Glomerular endothelial cell (primary cell): ENCODE data around the gene CCDC152. TPM values are rescaled to one million over a fixed set of nuclear protein-coding genes. Genes with fewer than 3 reads are reported as not detected.

Experiments used
- DNase-seq: peaks from one replicate; pipeline ENCODE4 v3.0.0-alpha.2; 2011; ENCODE audit warnings: low read depth, low spot score; ENCODE audit errors: extremely low read depth
- total RNA-seq: library from RNA; depleted of rRNA; stranded (reverse); fragments of >200 nt; gene quantifications from 2 replicates; pipeline ENCODE4 v1.2.3, GENCODE V29; 2015

CCDC152 gene
- total RNA-seq, 1 donor from 2014 or later: 0.23 TPM

DNA sequence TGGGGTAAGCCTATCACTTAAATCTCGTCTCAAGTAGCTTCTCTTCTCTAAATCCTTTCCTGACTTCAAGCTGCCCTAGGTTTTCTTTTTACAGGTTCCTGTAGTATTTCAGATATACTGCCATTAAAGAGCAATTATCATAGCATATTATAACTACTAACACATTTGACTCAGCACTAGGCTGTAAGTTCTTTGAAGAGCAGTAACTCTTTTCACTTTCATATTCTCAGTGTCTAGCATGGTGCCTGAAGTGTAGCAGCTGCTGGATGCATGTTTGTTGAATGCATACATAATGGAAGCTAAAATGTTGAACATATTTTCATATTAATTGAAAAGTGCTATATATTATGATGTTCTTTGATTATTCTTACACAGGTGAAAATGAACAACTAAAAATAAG, 22.5 kb downstream of the CCDC152 start:
- no peak for DNase-seq

DNA sequence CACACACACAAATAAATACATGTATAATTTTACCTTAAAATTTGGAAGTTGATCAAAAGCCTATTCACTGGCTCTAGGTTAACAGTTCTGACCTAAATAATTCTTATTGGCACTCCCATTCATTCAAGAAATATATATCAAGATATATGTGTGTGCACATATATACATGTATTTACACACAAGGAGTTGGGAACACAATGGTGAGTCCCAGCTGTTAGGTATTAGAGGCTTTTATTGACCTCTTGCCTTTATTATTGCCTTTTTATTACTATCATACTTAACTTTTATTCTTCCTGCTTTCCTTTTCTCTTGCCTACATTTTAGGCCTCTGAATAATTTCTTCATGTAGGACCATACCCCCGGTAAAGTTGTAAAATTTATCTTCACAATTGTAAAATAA, 25.0 kb downstream of the CCDC152 start:
- DNase-seq: no peak

DNA sequence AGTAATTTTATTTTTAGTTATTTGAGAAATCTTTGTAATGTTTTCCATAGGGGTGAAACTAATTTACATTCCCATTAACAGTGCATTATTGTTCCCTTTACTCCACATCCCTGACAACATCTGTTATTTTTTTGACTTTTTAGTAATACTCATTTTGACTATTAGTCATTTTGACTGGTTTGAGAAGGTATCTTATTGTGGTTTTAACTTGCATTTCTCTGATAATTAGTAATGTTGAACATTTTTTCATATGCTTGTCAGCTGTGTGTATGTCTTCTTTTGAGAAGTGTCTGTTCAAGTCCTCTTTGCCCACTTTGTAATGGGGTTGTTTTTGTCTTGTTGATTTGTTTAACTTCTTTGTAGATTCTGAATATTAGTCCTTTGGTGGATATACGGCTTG, 27.5 kb downstream of the CCDC152 start:
- no peak for DNase-seq

DNA sequence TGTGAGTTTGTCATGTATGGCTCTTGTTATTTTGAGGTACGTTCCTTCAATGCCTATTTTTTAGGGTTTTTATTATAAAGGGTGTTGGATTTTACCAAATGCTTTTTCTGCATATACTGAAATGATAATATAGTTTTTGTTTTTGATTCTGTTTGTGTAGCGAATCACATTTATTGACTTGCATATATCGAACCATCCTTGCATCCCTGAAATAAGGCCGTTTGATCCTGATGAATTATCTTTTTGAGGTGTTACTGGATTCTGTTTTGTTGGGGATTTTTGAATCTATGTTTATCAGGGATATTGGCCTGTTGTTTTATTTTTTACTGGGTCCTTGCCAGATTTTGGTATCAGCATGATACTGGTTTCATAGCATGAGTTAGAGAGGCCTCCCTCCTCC, 29.1 kb downstream of the CCDC152 start:
- no peak for DNase-seq

DNA sequence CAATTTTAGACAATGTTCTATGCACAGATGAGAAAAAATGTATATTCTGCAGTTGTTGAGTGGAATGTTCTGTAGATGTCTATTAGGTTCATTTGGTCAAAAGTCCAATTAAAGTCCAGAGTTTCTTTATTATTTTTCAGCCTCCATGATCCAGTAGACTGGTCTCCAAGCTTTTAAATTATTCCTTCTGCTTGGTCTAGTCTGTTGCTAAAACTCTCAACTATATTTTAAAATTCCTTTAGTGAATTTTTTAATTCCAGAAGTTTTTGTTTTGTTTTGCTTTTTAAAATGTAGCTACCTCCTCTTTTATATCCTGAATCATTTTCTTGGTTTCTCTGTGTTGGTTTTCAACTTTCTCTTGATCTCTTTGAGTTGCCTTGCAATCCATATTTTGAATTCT, 30.5 kb downstream of the CCDC152 start:
- no peak for DNase-seq

DNA sequence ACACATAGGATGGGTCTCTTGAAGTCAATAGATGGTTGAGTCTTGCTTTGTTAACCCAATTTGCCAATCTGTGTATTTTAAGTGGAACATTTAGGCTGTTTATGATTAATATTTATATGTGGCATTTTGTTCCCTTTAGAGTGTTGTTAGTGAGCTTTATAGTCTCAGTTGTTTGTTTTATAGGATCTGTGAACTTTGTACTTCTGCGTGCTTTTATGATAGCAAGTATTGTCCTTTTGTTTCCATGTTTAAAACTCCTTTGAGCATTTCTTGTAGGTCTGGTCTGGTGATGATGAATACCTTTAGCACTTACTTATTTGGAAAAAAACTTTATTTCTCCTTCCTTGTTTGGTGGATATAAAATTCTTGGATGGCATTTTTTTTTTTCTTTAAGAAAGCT, 31.2 kb downstream of the CCDC152 start:
- DNase-seq: no peak

DNA sequence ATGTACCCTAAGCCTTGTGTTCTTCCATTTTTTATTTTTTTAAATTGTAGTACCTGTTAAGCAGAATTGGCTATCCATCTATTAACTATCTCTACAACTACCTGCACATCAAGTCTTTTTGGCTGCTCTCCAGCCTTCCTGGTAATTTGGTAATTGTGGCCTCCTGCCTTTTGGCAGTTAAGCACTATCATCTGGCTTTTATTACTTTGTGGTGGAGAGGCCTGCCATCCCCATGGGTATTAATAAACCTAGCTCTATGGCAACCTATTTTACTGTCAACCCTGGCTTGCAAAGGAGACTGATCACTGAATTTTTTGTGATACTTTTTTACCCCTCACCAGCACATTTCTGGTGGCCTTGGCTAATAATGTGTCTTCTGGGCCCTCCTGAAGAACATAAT, 34.5 kb downstream of the CCDC152 start:
- DNase-seq: no peak

DNA sequence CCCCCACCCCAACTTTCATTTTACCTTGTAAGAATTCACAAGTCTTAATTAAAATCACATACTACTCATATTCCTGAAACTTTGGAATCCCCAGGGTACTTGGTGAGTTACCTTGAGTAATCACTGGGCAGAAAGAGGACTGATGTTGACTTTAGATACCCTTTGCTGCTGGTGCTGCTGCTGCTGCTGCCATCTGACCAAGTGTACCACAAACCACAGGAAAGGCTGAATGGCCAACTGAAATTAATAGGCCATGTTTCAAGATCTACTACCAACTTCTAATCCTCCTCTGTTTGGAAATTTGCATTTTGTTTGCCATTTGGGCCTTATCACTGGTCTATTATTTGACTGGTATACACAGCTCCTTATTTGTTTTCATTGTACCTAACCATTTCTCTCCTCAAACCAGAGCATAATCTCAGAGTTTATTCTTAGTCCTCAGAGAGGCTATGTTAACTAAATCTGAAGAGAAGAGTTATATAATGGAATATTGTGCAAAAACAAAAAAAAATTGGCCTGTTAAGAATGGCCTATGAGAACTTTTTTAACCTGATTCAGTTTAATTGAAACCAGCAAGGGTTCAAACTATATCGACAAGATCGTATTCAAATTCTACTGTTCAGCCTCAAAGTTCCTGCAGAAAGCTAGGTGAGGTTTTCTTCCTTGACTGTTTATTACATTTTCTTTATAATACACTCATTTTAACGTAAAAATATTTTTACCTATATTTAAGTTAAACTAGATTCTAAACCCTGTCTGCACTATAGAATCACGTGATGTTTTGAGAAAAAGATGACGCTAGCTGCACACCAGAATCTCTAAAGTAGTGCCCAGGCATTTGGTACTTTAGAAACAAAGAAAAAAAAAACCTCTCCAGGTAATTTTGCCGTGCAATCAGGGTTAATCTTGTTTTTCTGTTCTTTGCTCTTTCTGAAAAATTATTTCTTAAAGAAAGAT, 41.9 kb downstream of the CCDC152 start:
- DNase-seq: no peak

DNA sequence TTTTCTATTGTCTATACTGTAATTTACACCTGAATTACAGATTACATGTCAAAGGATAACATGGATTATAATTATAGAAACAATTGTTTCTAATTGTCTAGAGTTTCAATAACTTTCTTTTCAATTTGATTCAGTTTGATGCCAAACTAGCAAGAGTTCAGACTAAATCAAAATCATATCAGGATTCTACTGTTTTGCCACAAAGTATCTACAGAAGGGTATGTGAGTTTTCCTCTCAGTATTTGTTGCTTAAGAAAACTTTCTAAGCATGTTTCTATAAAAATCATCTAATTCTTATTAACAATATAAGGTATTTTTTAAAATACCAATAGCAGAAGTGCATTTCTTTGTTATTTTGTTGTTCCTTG, 42.6 kb downstream of the CCDC152 start:
- no peak for DNase-seq

DNA sequence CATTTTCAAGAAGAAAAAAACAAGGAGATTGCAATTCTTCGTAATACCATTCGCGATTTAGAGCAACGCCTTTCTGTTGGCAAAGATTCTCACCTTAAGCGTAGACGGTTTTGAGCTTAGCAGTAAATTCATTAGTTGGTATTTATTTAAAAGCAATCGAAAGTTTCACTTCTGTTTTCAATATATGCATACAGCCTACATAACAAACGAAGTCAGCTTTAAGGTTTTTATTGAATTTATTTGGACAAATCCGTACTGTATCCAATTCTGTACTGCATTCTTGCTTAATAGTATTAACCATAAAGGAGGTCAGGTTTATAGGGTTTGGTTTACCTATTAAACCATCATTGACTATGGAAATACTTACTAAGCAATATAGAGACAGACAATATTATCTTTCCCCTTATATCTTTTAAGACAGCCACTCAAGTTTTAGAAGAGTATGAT, 43.1 kb downstream of the CCDC152 start:
- DNase-seq: no peak

DNA sequence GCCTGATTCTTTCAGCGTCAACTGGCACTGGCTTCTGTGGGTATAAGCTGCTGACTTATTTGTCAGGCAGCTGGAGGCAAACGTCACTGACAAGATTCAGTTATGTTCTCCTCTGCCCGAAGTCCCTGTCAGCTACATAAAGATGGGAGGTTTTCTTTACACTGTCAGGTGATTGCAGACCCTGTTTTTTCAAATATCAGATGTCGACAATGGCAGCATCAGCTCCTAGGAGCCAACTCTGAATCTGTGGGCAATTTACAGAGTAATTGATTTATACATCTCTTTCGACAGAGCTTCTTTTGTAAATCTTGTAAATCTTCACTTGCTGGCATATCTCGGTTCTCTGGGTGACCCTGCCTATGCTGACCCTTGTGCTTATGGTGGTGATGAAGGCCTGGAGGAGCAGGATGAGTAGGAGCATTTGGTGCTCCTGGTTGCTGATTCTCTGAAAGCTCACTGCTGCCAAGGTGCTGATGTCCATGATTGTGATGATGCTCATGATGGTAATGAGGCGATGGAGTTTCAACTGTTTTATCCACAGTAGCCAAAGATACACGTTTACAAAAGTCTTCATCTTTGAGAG, 44.2 kb downstream of the CCDC152 start:
- DNase-seq: no peak

DNA sequence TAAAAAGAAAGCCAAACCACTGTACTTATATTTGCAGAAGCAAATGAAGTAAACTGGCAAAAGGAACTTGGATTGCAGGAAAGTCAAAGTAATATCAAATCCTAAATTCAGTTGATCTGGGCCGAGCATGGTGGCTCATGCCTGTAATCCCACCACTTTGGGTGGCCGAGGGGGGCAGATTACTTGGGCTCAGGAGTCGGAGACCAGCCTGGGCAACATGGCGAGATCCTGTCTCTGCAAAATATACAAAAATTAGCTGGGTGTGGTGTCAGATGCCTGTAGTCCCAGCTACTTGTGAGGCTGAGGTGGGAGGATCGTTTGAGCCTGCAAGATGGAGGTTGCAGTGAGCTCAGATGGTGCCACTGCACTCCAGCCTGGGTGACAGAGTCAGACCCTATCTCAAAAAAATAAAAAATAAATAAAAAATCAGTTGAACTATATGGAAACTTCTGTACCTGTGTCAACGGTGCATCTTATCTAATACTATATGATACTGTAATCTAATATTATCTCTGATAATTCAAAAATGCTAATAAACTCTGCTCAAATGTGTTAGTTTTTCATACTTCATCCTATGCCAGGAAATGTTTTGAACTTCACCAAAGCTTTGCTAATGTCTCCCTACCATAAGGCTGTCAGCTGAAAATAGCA, 45.0 kb downstream of the CCDC152 start:
- DNase-seq: no peak

DNA sequence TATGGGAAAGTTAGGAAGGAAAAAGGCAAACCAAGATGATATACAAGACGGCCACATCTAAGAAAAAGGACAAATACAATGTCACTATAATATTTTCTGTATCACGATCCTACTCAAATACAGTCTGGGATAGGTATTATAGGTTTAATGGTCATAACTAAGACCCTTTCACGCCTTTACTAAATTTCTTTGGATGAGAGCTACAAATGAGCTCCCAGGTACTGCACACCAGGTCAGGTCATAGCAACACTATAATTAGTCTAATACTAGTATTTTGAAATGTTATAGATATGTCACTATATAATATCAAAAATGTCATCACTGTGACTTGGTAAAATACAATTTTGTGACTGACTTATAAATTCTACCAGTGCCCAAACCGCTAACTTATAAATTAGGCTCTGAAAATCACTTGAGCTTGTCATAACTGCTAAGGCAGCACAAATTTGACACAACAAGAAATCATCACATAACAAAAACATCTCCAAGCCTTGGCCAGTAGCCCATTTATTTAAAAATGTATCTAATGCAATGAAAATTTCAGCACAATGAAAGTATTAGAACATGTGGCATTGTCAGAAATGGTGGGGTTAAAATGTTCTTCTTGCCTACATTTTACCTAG, 48.2 kb downstream of the CCDC152 start:
- no peak for DNase-seq

DNA sequence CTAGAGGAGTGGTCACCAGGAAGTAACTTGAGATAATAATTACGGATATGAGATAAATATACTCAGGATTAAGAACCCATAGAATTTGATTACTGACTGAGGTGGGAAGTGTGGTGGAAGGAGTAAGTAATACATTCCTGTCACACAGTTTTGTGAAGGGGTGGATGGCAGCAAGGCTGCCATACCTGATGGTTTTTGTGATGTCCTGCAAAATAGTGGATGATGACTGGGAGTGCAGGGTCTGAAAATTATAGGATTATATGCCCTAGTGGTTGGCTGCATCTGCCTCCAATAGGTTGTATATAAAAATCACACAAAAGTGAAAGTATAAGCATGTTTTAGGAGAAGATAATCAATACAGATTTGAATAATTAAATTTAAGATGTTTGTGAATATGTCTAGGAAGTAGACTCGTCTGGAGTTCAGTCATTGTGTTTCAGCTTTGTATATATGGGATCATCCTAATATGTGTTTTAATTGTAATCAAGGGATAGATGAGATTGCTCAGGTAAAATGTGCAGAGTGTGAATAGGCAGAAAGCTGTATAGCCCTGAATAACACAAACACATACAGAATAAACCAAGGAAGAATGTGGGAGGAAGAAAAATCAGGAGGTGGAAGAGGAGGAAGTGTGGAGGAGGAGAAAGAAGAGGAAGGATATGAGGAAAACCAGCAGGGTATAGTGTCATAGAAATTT, 49.5 kb downstream of the CCDC152 start:
- DNase-seq: no peak

DNA sequence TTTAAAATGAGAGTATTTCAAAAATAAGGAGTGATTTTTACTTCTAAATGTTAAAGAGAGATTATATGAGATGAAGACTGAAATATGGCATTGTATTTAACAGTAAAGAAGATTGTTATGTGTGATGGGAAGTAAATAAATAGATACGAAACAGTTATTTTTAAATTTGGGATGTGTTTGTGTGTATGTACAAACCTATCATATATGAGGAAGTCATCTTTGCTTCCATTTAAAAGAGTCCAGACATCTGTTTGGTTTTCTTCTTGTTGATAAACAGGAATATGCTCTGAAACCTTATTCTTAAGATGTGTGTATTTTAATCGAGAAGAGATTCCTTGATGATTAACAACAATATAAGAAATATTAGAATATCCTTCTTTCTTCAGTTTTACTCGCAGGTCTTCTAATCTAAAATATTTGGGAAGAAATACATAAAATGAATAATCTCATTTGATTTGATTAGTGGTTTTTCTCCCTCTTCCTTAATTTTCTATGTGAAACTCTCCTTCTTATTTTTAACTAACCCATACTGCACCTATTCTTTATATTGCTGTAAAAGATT, 50.2 kb downstream of the CCDC152 start:
- DNase-seq: no peak

DNA sequence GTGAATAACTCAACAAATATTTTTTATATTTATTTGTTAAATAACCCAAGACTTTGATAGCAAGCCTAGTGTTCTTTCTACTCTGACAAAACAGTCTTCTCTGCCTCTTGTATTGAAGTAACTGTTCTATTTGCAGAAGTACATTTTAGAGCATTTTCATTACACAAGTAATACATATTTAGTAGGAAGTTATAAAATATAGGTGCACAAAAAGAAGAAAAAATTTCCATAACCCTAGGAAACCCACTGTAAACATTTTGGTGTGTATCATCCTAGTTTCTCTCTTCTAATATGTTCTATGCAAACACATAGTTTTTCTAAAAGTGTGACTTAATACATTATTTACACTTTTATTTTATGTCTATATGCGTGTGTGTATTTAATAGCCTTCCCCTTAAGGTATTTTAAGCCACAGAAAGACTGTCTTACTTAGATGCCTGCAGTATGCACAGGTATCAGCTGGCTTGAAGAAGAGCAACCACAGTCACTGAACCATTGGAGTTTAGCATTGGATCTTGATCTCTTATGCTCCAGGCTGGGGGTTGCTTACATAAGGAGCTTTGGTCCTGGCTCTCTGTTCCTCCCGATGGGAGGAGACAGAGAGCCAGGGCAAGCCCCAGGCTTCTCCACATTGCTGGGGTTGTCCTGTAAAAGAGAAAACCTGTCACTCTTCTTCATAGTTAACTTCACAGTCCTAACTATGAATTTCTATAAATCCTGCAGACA, 51.3 kb downstream of the CCDC152 start:
- no peak for DNase-seq

DNA sequence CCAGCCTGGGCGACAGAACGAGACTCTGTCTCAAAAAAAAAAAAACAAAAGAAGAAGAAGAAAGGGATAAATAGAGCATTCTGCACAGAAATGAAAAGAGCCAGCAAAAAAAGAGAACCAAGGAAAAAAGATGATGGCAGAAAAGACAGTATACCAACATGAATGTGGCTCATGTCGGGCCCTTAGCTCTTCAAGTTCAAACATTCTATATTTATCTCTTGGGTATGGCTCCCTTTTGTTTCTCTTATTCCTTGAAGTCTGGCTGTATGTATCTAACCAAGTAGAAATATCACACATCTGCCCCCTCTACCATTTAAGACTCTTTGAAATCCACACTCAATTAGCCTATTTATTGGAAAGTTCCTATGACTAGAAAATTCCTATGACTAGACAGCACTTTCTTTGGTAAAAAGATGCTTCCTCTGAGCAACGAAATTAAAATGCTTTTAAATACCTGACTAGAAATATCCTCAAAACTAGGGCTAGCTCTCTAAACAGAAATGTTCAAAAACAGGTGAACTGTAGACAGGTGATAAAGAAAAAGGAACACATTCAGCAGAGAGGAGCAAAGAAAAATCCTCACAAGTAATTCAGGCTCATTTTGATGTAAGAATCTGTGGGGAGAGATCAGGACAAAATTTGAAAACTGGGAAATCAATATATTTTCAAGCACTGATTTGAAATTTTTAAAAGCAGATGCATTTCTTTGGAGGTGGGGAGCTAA, 52.4 kb downstream of the CCDC152 start:
- DNase-seq: no peak

DNA sequence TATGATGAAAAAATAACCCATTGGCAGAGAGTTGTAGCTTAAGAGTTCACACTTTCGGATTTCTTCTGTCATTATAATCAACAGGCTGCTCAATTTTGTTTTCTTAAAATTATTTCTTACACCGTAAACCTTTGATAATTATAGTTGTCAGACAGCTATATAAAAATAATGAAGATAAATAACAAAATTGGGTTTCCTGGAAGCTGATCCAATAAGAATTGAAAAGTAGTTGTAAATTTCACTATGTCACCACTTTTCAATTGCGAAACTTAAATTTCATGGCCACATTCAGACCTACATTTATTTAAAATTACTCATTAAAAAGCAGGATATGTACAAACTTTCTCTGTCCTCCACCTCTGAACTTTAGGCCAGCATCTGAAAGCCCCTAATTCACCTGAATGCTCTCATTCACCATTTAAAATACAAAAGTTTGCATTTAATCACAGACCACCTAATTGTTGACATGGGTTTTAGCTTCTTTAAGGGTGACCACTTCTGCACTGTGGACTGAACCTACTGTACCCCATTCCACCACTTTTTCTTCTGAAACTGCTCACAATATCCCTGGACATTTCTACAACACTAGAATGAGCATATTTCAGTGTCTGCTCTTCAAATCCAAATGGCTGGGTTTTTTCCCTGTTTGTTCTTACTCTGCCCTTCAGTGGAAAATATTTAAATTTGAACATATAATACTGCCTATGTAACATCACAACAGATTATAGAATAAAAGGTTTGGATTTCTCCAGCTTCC, 54.4 kb downstream of the CCDC152 start:
- DNase-seq: no peak
